ENCODE results near the gene FGFR1OP2.
"Not testable (repeated sequence)": the region's sequence is repeated elsewhere in the genome, so short reads cannot be mapped to it uniquely, and the experiment has no call there.

DNA sequence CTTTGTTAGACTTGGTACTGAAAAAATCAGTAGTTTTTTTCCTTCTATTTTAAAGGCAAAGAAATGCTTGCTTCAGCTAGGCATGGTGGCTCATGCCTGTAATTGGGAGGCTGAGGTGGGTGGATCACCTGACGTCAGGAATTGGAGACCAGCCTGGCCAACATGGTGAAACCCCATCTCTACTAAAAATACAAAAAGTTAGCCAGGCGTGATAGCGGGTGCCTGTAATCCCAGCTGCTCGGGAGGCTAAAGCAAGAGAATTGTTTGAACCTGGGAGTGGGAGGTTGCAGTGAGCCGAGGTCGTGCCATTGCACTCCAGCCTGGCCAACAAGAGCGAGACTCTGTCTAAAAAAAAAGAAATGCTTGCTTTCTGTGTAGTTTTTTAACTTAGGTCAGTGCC is 23.1 kb downstream of the FGFR1OP2 start:
- TF ChIP-seq POLR2A (IDR thresholded peaks at IDR 0.05; ENCODE audit: low read length); GATA1 (IDR thresholded peaks at IDR 0.05; ENCODE audit: low read depth, low read length): not testable (repeated sequence)
